SK-N-SH treated with all-trans-retinoic acid at 6 μM for 48 hours (cell line): ENCODE measurements around the gene RFFL.

Source experiments
- ATAC-seq: fragments of 200-7000 bp; cut with Tn5 transposase; 3 replicates; pipeline ENCODE4 v1.9.1; 2020; ENCODE audit warnings: mild to moderate bottlenecking, moderate library complexity
- ARNTL ChIP-seq: fragments of 450-650 bp; formaldehyde crosslinking; IDR thresholded peaks from 2 replicates; pipeline ENCODE4 v1.5.0; 2020; ENCODE audit warnings: low read depth, mild to moderate bottlenecking, moderate library complexity, borderline replicate concordance
- BACH2 ChIP-seq: fragments of 250-450 bp; sonication (Bioruptor Pico); IDR thresholded peaks from 2 replicates; pipeline ENCODE4 v1.9.0; 2021; ENCODE audit warnings: mild to moderate bottlenecking, borderline replicate concordance
- CSDC2 ChIP-seq: fragments of 250-450 bp; sonication (Bioruptor Pico); IDR thresholded peaks from 2 replicates; pipeline ENCODE4 v1.5.0; 2020; ENCODE audit warnings: mild to moderate bottlenecking, moderate library complexity
- ESRRG ChIP-seq: fragments of 250-450 bp; sonication (Bioruptor Pico); IDR thresholded peaks from 2 replicates; pipeline ENCODE4 v1.6.1; 2021; ENCODE audit warnings: mild to moderate bottlenecking
- GLIS3 ChIP-seq: fragments of 250-450 bp; sonication (Bioruptor Pico); IDR thresholded peaks from 2 replicates; pipeline ENCODE4 v1.5.0; 2020; ENCODE audit warnings: mild to moderate bottlenecking, moderate library complexity
- ISL1 ChIP-seq: fragments of 250-450 bp; sonication (Bioruptor Pico); IDR thresholded peaks from 2 replicates; pipeline ENCODE4 v2.1.2; 2022; ENCODE audit warnings: mild to moderate bottlenecking, moderate library complexity
- OSR1 ChIP-seq: fragments of 250-450 bp; sonication (Bioruptor Pico); IDR thresholded peaks from 2 replicates; pipeline ENCODE4 v1.8.0; 2022; ENCODE audit warnings: moderate library complexity, mild to moderate bottlenecking, inconsistent platforms
- PATZ1 ChIP-seq: fragments of 250-450 bp; sonication (Bioruptor Pico); IDR thresholded peaks from 2 replicates; pipeline ENCODE4 v1.8.0; 2020; ENCODE audit warnings: mild to moderate bottlenecking, moderate library complexity, borderline replicate concordance
- PPARA ChIP-seq: fragments of 250-450 bp; sonication (Bioruptor Pico); IDR thresholded peaks from 2 replicates; pipeline ENCODE4 v1.5.0; 2020; ENCODE audit warnings: mild to moderate bottlenecking, borderline replicate concordance
- RARB ChIP-seq: fragments of 250-450 bp; sonication (Bioruptor Pico); IDR thresholded peaks from 2 replicates; pipeline ENCODE4 v1.8.0; 2021; ENCODE audit warnings: mild to moderate bottlenecking, moderate library complexity
- SNAI2 ChIP-seq: fragments of 250-450 bp; sonication (Bioruptor Pico); IDR thresholded peaks from 2 replicates; pipeline ENCODE4 v1.5.0; 2020; ENCODE audit warnings: mild to moderate bottlenecking, moderate library complexity
- TCF4 ChIP-seq: fragments of 250-450 bp; sonication (Bioruptor Pico); IDR thresholded peaks from 2 replicates; pipeline ENCODE4 v1.8.0; 2021; ENCODE audit warnings: mild to moderate bottlenecking, moderate library complexity, borderline replicate concordance
- TOX ChIP-seq: fragments of 250-450 bp; sonication (Bioruptor Pico); IDR thresholded peaks from 2 replicates; pipeline ENCODE4 v1.8.0; 2021; ENCODE audit warnings: mild to moderate bottlenecking, moderate library complexity, borderline replicate concordance
- ZC3H10 ChIP-seq: fragments of 250-450 bp; sonication (Bioruptor Pico); IDR thresholded peaks from 2 replicates; pipeline ENCODE4 v1.5.1; 2021; ENCODE audit warnings: mild to moderate bottlenecking, moderate library complexity
- ZFP3 ChIP-seq: fragments of 250-450 bp; sonication (Bioruptor Pico); IDR thresholded peaks from 2 replicates; pipeline ENCODE4 v1.5.0; 2020; ENCODE audit warnings: mild to moderate bottlenecking, moderate library complexity
- ZFP30 ChIP-seq: fragments of 450-650 bp; formaldehyde crosslinking; IDR thresholded peaks from 2 replicates; pipeline ENCODE4 v1.5.0; 2022; ENCODE audit warnings: mild to moderate bottlenecking, moderate library complexity
- ZNF565 ChIP-seq: fragments of 450-650 bp; formaldehyde crosslinking; conservative IDR thresholded peaks from 2 replicates; pipeline ENCODE4 v1.5.0; 2020; ENCODE audit warnings: low read depth, mild to moderate bottlenecking, moderate library complexity
- ZNF70 ChIP-seq: fragments of 450-650 bp; formaldehyde crosslinking; IDR thresholded peaks from 2 replicates; pipeline ENCODE4 v1.5.0; 2020; ENCODE audit warnings: mild to moderate bottlenecking, moderate library complexity
- ZNF8 ChIP-seq: fragments of 450-650 bp; formaldehyde crosslinking; IDR thresholded peaks from 2 replicates; pipeline ENCODE4 v1.5.0; 2020; ENCODE audit warnings: mild to moderate bottlenecking, moderate library complexity
- TF ChIP-seq, protein P1 (sequence below): fragments of 250-450 bp; sonication (Bioruptor Pico); IDR thresholded peaks from 2 replicates; pipeline ENCODE4 v1.5.1; 2020; ENCODE audit warnings: low read depth, mild to moderate bottlenecking, moderate library complexity
- TF ChIP-seq, protein P2 (sequence below): fragments of 250-450 bp; sonication (Bioruptor Pico); IDR thresholded peaks from 2 replicates; pipeline ENCODE4 v1.5.0; 2020; ENCODE audit warnings: mild to moderate bottlenecking, moderate library complexity
- TF ChIP-seq, protein P3 (sequence below): fragments of 250-450 bp; sonication (Bioruptor Pico); IDR thresholded peaks from 2 replicates; pipeline ENCODE4 v1.8.0; 2021; ENCODE audit warnings: low read depth, mild to moderate bottlenecking, moderate library complexity, borderline replicate concordance
- TF ChIP-seq, protein P4 (sequence below): fragments of 250-450 bp; sonication (Bioruptor Pico); IDR thresholded peaks from 2 replicates; pipeline ENCODE4 v1.5.1; 2021; ENCODE audit warnings: mild to moderate bottlenecking, moderate library complexity

RFFL gene

GRCh38 chr17:34979153-34979552 is 84.4 kb downstream of the RFFL start:
- no peak for ATAC-seq
- no peak for TF ChIP-seq ESRRG (CRISPR knock-in tag)
- TF ChIP-seq GLIS3 (CRISPR knock-in tag), result no peak
- no peak for TF ChIP-seq ZNF565 (CRISPR knock-in tag)
- TF ChIP-seq ZC3H10 (CRISPR knock-in tag), result no peak
- TF ChIP-seq, protein P1, sequence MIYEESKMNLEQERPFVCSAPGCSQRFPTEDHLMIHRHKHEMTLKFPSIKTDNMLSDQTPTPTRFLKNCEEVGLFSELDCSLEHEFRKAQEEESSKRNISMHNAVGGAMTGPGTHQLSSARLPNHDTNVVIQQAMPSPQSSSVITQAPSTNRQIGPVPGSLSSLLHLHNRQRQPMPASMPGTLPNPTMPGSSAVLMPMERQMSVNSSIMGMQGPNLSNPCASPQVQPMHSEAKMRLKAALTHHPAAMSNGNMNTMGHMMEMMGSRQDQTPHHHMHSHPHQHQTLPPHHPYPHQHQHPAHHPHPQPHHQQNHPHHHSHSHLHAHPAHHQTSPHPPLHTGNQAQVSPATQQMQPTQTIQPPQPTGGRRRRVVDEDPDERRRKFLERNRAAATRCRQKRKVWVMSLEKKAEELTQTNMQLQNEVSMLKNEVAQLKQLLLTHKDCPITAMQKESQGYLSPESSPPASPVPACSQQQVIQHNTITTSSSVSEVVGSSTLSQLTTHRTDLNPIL (CRISPR knock-in tag), result no peak
- no peak for TF ChIP-seq TCF4
- TF ChIP-seq ISL1 (CRISPR knock-in tag), result no peak
- no peak for TF ChIP-seq TOX
- no peak for TF ChIP-seq CSDC2 (CRISPR knock-in tag)
- TF ChIP-seq, protein P2, sequence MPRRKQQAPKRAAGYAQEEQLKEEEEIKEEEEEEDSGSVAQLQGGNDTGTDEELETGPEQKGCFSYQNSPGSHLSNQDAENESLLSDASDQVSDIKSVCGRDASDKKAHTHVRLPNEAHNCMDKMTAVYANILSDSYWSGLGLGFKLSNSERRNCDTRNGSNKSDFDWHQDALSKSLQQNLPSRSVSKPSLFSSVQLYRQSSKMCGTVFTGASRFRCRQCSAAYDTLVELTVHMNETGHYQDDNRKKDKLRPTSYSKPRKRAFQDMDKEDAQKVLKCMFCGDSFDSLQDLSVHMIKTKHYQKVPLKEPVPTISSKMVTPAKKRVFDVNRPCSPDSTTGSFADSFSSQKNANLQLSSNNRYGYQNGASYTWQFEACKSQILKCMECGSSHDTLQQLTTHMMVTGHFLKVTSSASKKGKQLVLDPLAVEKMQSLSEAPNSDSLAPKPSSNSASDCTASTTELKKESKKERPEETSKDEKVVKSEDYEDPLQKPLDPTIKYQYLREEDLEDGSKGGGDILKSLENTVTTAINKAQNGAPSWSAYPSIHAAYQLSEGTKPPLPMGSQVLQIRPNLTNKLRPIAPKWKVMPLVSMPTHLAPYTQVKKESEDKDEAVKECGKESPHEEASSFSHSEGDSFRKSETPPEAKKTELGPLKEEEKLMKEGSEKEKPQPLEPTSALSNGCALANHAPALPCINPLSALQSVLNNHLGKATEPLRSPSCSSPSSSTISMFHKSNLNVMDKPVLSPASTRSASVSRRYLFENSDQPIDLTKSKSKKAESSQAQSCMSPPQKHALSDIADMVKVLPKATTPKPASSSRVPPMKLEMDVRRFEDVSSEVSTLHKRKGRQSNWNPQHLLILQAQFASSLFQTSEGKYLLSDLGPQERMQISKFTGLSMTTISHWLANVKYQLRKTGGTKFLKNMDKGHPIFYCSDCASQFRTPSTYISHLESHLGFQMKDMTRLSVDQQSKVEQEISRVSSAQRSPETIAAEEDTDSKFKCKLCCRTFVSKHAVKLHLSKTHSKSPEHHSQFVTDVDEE, result no peak
- no peak for TF ChIP-seq PATZ1
- no peak for TF ChIP-seq ZFP30 (CRISPR knock-in tag)
- TF ChIP-seq ARNTL (CRISPR knock-in tag), result no peak
- TF ChIP-seq ZFP3 (CRISPR knock-in tag), result no peak
- TF ChIP-seq RARB, result no peak
- no peak for TF ChIP-seq SNAI2 (CRISPR knock-in tag)
- no peak for TF ChIP-seq ZNF8 (CRISPR knock-in tag)

- ATAC-seq, result no peak
- TF ChIP-seq ESRRG (CRISPR knock-in tag) (no peak), GLIS3 (CRISPR knock-in tag) (no peak), RARB (no peak), ZNF565 (CRISPR knock-in tag) (no peak), OSR1 (no peak), BACH2 (CRISPR knock-in tag) (no peak), ZFP3 (CRISPR knock-in tag) (no peak), TCF4 (no peak), TOX (no peak), PATZ1 (no peak), PPARA (no peak), CSDC2 (CRISPR knock-in tag) (no peak), ZNF70 (CRISPR knock-in tag) (no peak)
- TF ChIP-seq, protein P3, sequence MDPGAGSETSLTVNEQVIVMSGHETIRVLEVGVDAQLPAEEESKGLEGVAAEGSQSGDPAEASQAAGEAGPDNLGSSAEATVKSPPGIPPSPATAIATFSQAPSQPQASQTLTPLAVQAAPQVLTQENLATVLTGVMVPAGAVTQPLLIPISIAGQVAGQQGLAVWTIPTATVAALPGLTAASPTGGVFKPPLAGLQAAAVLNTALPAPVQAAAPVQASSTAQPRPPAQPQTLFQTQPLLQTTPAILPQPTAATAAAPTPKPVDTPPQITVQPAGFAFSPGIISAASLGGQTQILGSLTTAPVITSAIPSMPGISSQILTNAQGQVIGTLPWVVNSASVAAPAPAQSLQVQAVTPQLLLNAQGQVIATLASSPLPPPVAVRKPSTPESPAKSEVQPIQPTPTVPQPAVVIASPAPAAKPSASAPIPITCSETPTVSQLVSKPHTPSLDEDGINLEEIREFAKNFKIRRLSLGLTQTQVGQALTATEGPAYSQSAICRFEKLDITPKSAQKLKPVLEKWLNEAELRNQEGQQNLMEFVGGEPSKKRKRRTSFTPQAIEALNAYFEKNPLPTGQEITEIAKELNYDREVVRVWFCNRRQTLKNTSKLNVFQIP, result no peak
- TF ChIP-seq, protein P4, sequence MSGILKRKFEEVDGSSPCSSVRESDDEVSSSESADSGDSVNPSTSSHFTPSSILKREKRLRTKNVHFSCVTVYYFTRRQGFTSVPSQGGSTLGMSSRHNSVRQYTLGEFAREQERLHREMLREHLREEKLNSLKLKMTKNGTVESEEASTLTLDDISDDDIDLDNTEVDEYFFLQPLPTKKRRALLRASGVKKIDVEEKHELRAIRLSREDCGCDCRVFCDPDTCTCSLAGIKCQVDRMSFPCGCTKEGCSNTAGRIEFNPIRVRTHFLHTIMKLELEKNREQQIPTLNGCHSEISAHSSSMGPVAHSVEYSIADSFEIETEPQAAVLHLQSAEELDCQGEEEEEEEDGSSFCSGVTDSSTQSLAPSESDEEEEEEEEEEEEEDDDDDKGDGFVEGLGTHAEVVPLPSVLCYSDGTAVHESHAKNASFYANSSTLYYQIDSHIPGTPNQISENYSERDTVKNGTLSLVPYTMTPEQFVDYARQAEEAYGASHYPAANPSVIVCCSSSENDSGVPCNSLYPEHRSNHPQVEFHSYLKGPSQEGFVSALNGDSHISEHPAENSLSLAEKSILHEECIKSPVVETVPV (CRISPR knock-in tag), result no peak
- TF ChIP-seq, protein P1 (CRISPR knock-in tag), result no peak
- TF ChIP-seq, protein P2, result no peak
Measured at GRCh38 chr17:34974794-34975785, 88.4 kb downstream of the RFFL start.
